GM12874 (cell line): ENCODE data around the gene SULT1A1.

Source experiments
- TF ChIP-seq, protein P1 (sequence below): IDR thresholded peaks from 2 replicates; pipeline ENCODE4 v1.5.1; 2011; ENCODE audit warnings: low read depth, mild to moderate bottlenecking, control low read depth, low read length, moderate library complexity; ENCODE audit not compliant: insufficient read depth

The SULT1A1 gene

DNA sequence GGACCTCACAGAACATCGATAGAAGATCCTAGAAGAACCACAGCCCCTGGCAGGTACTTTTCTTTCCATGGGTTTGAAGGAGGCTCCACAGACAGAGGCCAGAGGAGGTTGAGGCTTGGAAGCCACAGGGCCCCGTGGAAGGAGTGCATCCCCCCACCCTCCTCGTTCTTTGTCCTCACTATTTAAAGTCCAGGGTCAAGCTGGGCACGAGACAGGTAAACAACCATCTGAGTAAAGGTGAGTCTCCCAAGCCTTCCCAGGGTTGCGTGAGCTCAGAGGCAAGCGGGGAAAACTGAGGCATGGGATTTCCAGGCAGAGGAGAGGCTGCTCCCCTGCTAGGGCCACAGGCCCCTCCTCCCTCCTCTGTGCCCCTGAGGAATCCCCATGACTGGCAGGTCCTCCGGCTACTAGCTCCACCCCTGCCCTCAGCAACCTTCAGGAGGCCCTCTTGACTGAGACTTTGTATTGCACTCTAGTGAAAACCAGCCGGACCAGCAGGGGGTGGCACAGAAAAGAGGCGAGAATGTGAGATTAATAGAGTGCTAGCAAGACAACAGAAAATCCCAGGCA, 12.1 kb downstream of the SULT1A1 start:
- TF ChIP-seq, protein P1, sequence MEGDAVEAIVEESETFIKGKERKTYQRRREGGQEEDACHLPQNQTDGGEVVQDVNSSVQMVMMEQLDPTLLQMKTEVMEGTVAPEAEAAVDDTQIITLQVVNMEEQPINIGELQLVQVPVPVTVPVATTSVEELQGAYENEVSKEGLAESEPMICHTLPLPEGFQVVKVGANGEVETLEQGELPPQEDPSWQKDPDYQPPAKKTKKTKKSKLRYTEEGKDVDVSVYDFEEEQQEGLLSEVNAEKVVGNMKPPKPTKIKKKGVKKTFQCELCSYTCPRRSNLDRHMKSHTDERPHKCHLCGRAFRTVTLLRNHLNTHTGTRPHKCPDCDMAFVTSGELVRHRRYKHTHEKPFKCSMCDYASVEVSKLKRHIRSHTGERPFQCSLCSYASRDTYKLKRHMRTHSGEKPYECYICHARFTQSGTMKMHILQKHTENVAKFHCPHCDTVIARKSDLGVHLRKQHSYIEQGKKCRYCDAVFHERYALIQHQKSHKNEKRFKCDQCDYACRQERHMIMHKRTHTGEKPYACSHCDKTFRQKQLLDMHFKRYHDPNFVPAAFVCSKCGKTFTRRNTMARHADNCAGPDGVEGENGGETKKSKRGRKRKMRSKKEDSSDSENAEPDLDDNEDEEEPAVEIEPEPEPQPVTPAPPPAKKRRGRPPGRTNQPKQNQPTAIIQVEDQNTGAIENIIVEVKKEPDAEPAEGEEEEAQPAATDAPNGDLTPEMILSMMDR: no peak

- TF ChIP-seq, protein P1: no peak
Measured at GRCh38 chr16:28596840-28597691, 12.8 kb downstream of the SULT1A1 start, which contains the start of gene SULT1A2. SULT1A2 (minus strand) TSS chr16:28597050; CDS start chr16:28595930, 1,120 bp downstream.

DNA sequence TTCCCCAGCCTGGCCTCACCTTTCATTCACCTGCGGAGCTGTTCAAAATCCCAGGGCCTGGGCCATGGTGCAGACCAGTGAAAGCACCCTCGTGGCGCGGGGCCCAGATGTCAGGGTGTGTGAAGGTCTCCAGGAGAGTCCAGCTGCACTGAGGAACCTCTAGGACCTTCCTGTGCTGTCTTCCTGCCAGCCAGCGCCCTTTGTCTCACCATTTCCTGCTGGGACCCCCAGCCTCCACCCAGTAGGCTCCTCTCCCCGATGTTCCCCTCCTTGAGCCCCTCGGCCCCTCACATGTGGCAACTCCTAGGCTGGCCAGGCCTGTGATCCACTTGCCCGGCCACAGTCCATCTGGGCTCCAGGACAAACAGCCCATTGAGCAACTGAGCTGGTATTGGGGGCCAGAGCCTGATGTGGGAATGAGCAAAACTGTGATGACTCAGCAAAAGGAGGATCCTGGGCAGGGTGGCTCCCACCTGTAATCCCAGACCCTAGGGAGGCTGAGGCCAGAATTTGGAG, 13.7 kb downstream of the SULT1A1 start:
- TF ChIP-seq, protein P1: no peak

DNA sequence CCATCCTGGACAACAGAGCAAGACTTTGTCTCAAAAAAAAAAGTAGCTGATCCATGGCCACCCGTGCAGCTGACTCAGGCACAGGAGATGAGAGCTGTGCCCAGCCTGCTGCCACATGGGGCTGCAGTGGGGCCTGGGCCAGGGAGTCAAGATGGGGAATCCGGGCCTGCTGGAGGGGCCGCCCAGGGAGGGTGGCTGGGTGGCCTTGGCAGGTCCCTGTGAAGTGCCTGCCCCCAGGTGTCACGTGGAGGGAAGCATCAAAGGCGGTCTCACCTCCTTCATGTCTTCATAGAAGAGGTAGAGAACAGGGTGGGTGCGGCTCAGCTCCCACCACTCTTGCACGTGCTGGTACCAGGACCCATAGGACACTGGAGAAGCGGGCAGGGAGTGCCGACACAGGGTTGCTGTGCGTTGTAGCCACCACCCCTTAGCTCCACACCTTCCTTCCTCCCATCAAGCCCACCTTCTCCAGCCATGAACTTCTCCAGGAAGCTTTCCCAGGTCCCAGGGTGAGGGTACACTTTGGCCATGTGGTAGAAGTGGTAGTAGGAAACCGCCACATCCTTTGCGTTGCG, 16.8 kb downstream of the SULT1A1 start:
- TF ChIP-seq, protein P1: no peak

GRCh38 chr16:28592511-28592910, 17.3 kb downstream of the SULT1A1 start:
- TF ChIP-seq, protein P1: no peak

GRCh38 chr16:28591355-28591754, 18.5 kb downstream of the SULT1A1 start:
- TF ChIP-seq, protein P1: no peak

- TF ChIP-seq, protein P1: no peak
Measured at GRCh38 chr16:28590384-28591340, 19.2 kb downstream of the SULT1A1 start.
